ENCODE data around the gene BCAN.
"Not testable (repeated sequence)": the region's sequence is repeated elsewhere in the genome, so short reads cannot be mapped to it uniquely, and the experiment has no call there.

Gene BCAN

DNA sequence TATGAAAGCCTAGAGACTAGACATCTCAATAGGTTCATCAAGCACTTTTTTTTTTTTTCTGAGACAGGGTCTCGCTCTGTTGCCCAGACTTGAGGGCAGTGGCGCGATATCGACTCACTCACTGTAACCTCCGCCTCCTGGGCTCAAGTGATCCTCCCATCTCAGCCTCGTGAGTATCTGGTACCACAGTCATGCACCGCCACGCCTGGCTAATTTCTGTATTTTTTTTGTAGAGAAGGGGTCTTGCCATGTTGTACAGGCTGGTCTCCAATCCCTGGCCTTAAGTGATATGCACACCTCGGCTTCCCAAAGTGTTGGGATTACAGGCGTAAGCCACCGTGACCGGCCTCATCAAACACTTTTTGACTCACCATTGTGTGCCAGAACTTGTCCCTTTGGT lies 40.0 kb upstream of the BCAN start:
- TF ChIP-seq CTCF (IDR thresholded peaks at IDR 0.05; ENCODE audit: control insufficient read depth, extremely low read depth, insufficient read depth), result no peak
- peak overlapping the region; percentile 62 for H3K4me3 ChIP-seq (ENCODE audit: low read depth, low read length)
- no peak for DNase-seq (ENCODE audit: low read depth)

DNA sequence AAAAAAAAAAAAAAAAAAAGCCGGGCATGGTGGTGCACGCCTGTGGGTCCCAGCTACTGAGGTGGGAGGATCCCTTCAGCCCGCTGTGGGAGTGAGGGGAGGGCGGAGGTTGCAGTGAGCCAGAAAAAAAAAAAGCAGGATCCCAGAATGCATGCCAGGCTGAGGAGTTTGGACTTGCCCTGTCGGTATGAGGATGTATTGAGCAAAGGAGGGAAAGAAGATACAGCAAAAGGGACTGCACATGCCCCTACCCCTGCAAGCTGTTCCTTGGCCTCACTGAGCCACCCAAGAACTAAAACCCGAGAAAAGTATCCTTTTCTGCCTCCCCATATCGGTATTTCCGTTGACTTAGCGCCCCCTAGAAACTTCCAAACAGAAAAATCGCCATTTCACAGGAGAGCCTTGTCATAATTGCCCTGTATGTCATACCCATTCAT lies 39.3 kb upstream of the BCAN start:
- H3K4me3 ChIP-seq (ENCODE audit: low read depth, low read length), result no peak overlapping the region

DNA sequence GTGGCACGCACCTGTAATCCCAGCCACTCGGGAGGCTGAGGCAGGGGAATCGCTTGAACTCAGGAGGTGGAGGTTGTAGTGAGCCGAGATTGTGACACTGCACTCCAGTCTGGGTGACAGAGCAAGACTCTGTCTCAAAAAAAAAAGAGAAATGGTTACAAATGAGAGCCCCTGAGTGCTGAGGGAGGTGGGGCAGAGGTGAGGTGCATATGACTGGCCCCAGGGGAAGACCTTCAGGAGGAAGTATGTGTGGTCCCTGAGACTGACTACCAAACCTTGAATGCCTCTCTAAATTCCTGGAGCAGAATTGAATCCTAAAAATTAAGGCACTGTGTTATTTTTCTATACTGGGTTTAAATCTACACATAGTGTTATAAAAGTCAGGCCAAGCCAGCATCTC lies 34.6 kb upstream of the BCAN start:
- not testable (repeated sequence) for H3K4me3 ChIP-seq (ENCODE audit: low read depth, low read length); DNase-seq (ENCODE audit: low read depth)

More for the DNA sequence above, 39.3 kb upstream of the BCAN start:
- no peak for DNase-seq (ENCODE audit: low read depth)
- no peak for TF ChIP-seq CTCF (IDR thresholded peaks at IDR 0.05; ENCODE audit: control insufficient read depth, extremely low read depth, insufficient read depth)

- peak; percentile 89 for TF ChIP-seq CTCF (IDR thresholded peaks at IDR 0.05; ENCODE audit: control insufficient read depth, extremely low read depth, insufficient read depth)
- no peak overlapping the region for H3K4me3 ChIP-seq (ENCODE audit: low read depth, low read length)
- DNase-seq (ENCODE audit: low read depth), result peak; percentile 57
Observed at GRCh38 chr1:156608036-156608674, 33.8 kb upstream of the BCAN start.

DNA sequence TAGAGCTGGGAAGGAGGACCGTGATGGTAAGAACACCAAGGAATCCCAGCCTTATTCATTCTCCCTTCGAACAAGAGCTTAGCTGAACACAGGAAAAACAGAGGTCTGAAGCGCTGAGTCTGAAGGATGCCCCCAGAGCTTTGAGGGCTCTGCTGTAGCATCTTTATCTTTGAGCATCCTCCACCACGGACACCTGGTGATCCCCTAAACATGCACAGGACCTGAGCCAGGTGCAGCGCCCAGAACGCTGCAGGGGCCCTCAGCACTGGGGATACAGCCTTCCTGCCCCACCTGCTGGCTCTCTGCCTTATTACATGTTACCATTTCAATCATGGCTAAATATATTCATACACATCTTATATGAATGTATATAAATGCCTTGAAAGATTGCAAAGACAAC lies 32.9 kb upstream of the BCAN start:
- TF ChIP-seq CTCF (IDR thresholded peaks at IDR 0.05; ENCODE audit: control insufficient read depth, extremely low read depth, insufficient read depth), result peak; percentile 41
- DNase-seq (ENCODE audit: low read depth), result no peak
- H3K4me3 ChIP-seq (ENCODE audit: low read depth, low read length), result no peak overlapping the region

DNA sequence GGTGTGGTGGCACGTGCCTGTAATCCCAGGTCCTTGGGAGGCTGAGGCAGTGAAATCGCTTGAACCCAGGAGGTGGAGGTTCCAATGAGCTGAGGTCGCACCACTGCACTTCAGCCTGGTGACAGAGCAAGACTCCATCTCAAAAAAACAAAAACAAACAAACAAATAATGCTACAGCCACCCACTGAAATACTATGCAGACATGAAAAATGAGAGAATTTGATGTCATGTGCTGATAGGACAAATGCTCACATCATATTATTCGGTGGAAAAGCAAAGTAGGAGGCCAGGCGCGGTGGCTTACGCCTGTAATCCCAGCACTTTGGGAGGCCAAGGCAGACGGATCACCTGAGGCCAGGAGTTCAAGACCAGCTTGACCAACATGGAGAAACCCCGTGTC lies 31.8 kb upstream of the BCAN start:
- not testable (repeated sequence) for DNase-seq (ENCODE audit: low read depth)

GRCh38 chr1:156612666-156613065 lies 29.3 kb upstream of the BCAN start:
- no peak overlapping the region for H3K4me3 ChIP-seq (ENCODE audit: low read depth, low read length)
- no peak for TF ChIP-seq CTCF (IDR thresholded peaks at IDR 0.05; ENCODE audit: control insufficient read depth, extremely low read depth, insufficient read depth)
- no peak for DNase-seq (ENCODE audit: low read depth)

More for the DNA sequence above, 31.8 kb upstream of the BCAN start:
- not testable (repeated sequence) for H3K4me3 ChIP-seq (ENCODE audit: low read depth, low read length)

GRCh38 chr1:156615946-156616345 lies 26.0 kb upstream of the BCAN start:
- TF ChIP-seq CTCF (IDR thresholded peaks at IDR 0.05; ENCODE audit: control insufficient read depth, extremely low read depth, insufficient read depth), result no peak
- H3K4me3 ChIP-seq (ENCODE audit: low read depth, low read length), result peak overlapping the region; percentile 13
- no peak for DNase-seq (ENCODE audit: low read depth)
